SU-DHL-6 (cell line): ENCODE measurements around the gene SERINC5.

Source experiments
- H2AFZ ChIP-seq: fragments of 200-600 bp; sonication (generic); 2 replicates; pipeline ENCODE4 v1.6.1; 2014; ENCODE audit warnings: low read depth, mild to moderate bottlenecking, moderate library complexity, mixed read lengths, antibody characterized with exemption, low read length; ENCODE audit not compliant: severe bottlenecking
- H3F3A ChIP-seq: fragments of 200-600 bp; shearing (Covaris generic); 2 replicates; pipeline ENCODE4 v1.6.0; 2016; ENCODE audit warnings: antibody characterized with exemption, mild to moderate bottlenecking; ENCODE audit not compliant: insufficient read depth
- H3K27ac ChIP-seq: fragments of 200-600 bp; sonication (generic); 2 replicates; pipeline ENCODE4 v1.5.1; 2016; ENCODE audit warnings: low read depth, mild to moderate bottlenecking, low read length, moderate library complexity, mixed read lengths
- H3K27me3 ChIP-seq: fragments of 200-600 bp; sonication (generic), shearing (Covaris generic); 2 replicates; pipeline ENCODE4 v1.6.0; 2014; ENCODE audit warnings: mild to moderate bottlenecking, low read length
- H3K36me3 ChIP-seq: fragments of 200-600 bp; sonication (generic); 2 replicates; pipeline ENCODE4 v1.6.1; 2014; ENCODE audit warnings: mild to moderate bottlenecking, low read length, mixed read lengths
- H3K4me2 ChIP-seq: fragments of 300-600, 200-600 bp; shearing (Covaris generic), sonication (generic); 2 replicates; pipeline ENCODE4 v1.6.0; 2014; ENCODE audit warnings: low read length, low read depth, mild to moderate bottlenecking; ENCODE audit not compliant: poor library complexity, severe bottlenecking
- H3K4me3 ChIP-seq: fragments of 200-600 bp; sonication (generic); 2 replicates; pipeline ENCODE4 v1.5.1; 2014; ENCODE audit warnings: antibody characterized with exemption, low read length, mild to moderate bottlenecking, mixed read lengths; ENCODE audit not compliant: insufficient read depth, poor library complexity, severe bottlenecking
- H3K79me2 ChIP-seq: fragments of 200-600 bp; sonication (generic); 2 replicates; pipeline ENCODE4 v1.6.1; 2014; ENCODE audit warnings: mild to moderate bottlenecking, low read length, moderate library complexity; ENCODE audit not compliant: insufficient read depth
- H3K9ac ChIP-seq: fragments of 200-600 bp; sonication (generic); 2 replicates; pipeline ENCODE4 v1.7.0; 2014; ENCODE audit warnings: mild to moderate bottlenecking, low read length
- H3K9me2 ChIP-seq: fragments of 200-600 bp; sonication (generic); replicated peaks from 2 replicates; pipeline ENCODE4 v1.6.1; 2014; ENCODE audit warnings: low read length; ENCODE audit not compliant: insufficient read depth
- H3K9me3 ChIP-seq: fragments of 200-600 bp; sonication (generic); 2 replicates; pipeline ENCODE4 v1.6.1; 2014; ENCODE audit warnings: low read length, mixed read lengths; ENCODE audit not compliant: insufficient read depth
- H4K20me1 ChIP-seq: fragments of 200-600 bp; sonication (generic); 2 replicates; pipeline ENCODE4 v1.6.1; 2014; ENCODE audit warnings: low read depth, mild to moderate bottlenecking, antibody characterized with exemption, low read length, moderate library complexity, mixed read lengths
- CTCF ChIP-seq: fragments of 200-600 bp; sonication (generic); IDR thresholded peaks from one replicate; pipeline ENCODE4 v1.5.1; 2017; ENCODE audit warnings: antibody characterized with exemption, mild to moderate bottlenecking, low read length, moderate library complexity; ENCODE audit not compliant: insufficient read depth, poor library complexity, severe bottlenecking
- EZH2phosphoT487 ChIP-seq: fragments of 200-600 bp; sonication (generic), shearing (Covaris generic); conservative IDR thresholded peaks from 2 replicates; pipeline ENCODE4 v1.6.1; 2018; ENCODE audit warnings: mild to moderate bottlenecking, antibody characterized with exemption, low read length, moderate library complexity, mixed read lengths

SERINC5 gene

GRCh38 chr5:80300125-80300524, 44.3 kb upstream of the SERINC5 start:
- Histone ChIP-seq H3K9me2 (no peaks in the 10 kb centered on the region), H3K27me3 (no peaks in the 10 kb centered on the region), H3K79me2 (no peaks in the 10 kb centered on the region), H3K36me3 (no peaks in the 10 kb centered on the region), H3F3A (no peaks in the 10 kb centered on the region), H3K4me3 (no peak overlapping the region), H3K9ac (no peak overlapping the region), H3K4me2 (no peak overlapping the region), H3K9me3 (no peaks in the 10 kb centered on the region), H4K20me1 (no peaks in the 10 kb centered on the region), H3K27ac (no peak overlapping the region), H2AFZ (no peak overlapping the region)
- TF ChIP-seq EZH2phosphoT487 (no peak), CTCF (no peak)

- Histone ChIP-seq H2AFZ (no peak overlapping the region), H3K27me3 (no peaks in the 10 kb centered on the region), H3K36me3 (no peaks in the 10 kb centered on the region), H3F3A (no peaks in the 10 kb centered on the region), H3K4me3 (no peak overlapping the region), H3K79me2 (no peaks in the 10 kb centered on the region), H3K9me3 (no peaks in the 10 kb centered on the region), H4K20me1 (no peaks in the 10 kb centered on the region), H3K4me2 (no peak overlapping the region), H3K9me2 (no peaks in the 10 kb centered on the region), H3K27ac (no peak overlapping the region), H3K9ac (no peak overlapping the region)
- no peak for TF ChIP-seq CTCF
- TF ChIP-seq EZH2phosphoT487, result no peak
Observed at GRCh38 chr5:80299601-80300000, 43.8 kb upstream of the SERINC5 start.

- no peaks in the 10 kb centered on the region for H3K79me2 ChIP-seq
- no peaks in the 10 kb centered on the region for H3K9me3 ChIP-seq
- no peaks in the 10 kb centered on the region for H3F3A ChIP-seq
- no peaks in the 10 kb centered on the region for H3K9me2 ChIP-seq
- no peak overlapping the region for H3K27ac ChIP-seq
- TF ChIP-seq CTCF (no peak), EZH2phosphoT487 (no peak)
- no peaks in the 10 kb centered on the region for H3K36me3 ChIP-seq
- H3K4me2 ChIP-seq, result no peak overlapping the region
- H2AFZ ChIP-seq, result no peak overlapping the region
- no peak overlapping the region for H3K9ac ChIP-seq
- H4K20me1 ChIP-seq, result no peaks in the 10 kb centered on the region
- H3K4me3 ChIP-seq, result no peak overlapping the region
- H3K27me3 ChIP-seq, result no peaks in the 10 kb centered on the region
Observed at GRCh38 chr5:80296121-80296520, 40.3 kb upstream of the SERINC5 start.

GRCh38 chr5:80291761-80292160, 35.9 kb upstream of the SERINC5 start:
- H2AFZ ChIP-seq, result no peak overlapping the region

More at GRCh38 chr5:80291761-80292160, 35.9 kb upstream of the SERINC5 start:
- H3K9me2 ChIP-seq, result no peaks in the 10 kb centered on the region
- no peaks in the 10 kb centered on the region for H3K36me3 ChIP-seq
- H3K27me3 ChIP-seq, result no peaks in the 10 kb centered on the region
- H4K20me1 ChIP-seq, result no peaks in the 10 kb centered on the region
- no peaks in the 10 kb centered on the region for H3F3A ChIP-seq
- H3K9ac ChIP-seq, result no peak overlapping the region
- no peaks in the 10 kb centered on the region for H3K79me2 ChIP-seq
- no peaks in the 10 kb centered on the region for H3K9me3 ChIP-seq
- TF ChIP-seq EZH2phosphoT487 (no peak), CTCF (no peak)
- no peak overlapping the region for H3K27ac ChIP-seq
- no peak overlapping the region for H3K4me3 ChIP-seq
- no peak overlapping the region for H3K4me2 ChIP-seq
